BE2C (cell line): ENCODE results near the gene GCDH.

ENCODE experiments used
- DNase-seq: peaks from one replicate; pipeline ENCODE4 v3.0.0-alpha.2; 2020
- H3K27me3 ChIP-seq: fragments of 250-450 bp; sonication (Bioruptor Pico); 2 replicates; pipeline ENCODE4 v1.5.1; 2020; ENCODE audit warnings: mild to moderate bottlenecking
- H3K36me3 ChIP-seq: fragments of 250-450 bp; sonication (Bioruptor Pico); 2 replicates; pipeline ENCODE4 v1.5.1; 2020; ENCODE audit warnings: mild to moderate bottlenecking
- H3K4me1 ChIP-seq: fragments of 250-450 bp; sonication (Bioruptor Pico); 2 replicates; pipeline ENCODE4 v1.5.1; 2020
- H3K4me3 ChIP-seq: 2 replicates; pipeline ENCODE4 v1.5.1; 2011; ENCODE audit warnings: low read depth, low read length
- H3K9me3 ChIP-seq: fragments of 250-450 bp; sonication (Bioruptor Pico); 2 replicates; pipeline ENCODE4 v1.5.1; 2020
- TF ChIP-seq, protein P1 (sequence below): IDR thresholded peaks from 2 replicates; pipeline ENCODE4 v1.5.1; 2012; ENCODE audit warnings: mild to moderate bottlenecking, low read depth, low read length

The GCDH gene

GRCh38 chr19:12856653-12857052, 34.3 kb upstream of the GCDH start:
- no peak for DNase-seq
- Histone ChIP-seq H3K9me3 (no peaks in the 10 kb centered on the region), H3K36me3 (peaks cover 29% of the 10 kb centered on the region), H3K4me3 (no peak overlapping the region), H3K27me3 (no peaks in the 10 kb centered on the region), H3K4me1 (no peaks in the 10 kb centered on the region)
- TF ChIP-seq, protein P1, sequence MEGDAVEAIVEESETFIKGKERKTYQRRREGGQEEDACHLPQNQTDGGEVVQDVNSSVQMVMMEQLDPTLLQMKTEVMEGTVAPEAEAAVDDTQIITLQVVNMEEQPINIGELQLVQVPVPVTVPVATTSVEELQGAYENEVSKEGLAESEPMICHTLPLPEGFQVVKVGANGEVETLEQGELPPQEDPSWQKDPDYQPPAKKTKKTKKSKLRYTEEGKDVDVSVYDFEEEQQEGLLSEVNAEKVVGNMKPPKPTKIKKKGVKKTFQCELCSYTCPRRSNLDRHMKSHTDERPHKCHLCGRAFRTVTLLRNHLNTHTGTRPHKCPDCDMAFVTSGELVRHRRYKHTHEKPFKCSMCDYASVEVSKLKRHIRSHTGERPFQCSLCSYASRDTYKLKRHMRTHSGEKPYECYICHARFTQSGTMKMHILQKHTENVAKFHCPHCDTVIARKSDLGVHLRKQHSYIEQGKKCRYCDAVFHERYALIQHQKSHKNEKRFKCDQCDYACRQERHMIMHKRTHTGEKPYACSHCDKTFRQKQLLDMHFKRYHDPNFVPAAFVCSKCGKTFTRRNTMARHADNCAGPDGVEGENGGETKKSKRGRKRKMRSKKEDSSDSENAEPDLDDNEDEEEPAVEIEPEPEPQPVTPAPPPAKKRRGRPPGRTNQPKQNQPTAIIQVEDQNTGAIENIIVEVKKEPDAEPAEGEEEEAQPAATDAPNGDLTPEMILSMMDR = no peak

GRCh38 chr19:12858041-12858928, 32.7 kb upstream of the GCDH start:
- Histone ChIP-seq H3K4me1 (no peaks in the 10 kb centered on the region), H3K27me3 (no peaks in the 10 kb centered on the region), H3K9me3 (no peaks in the 10 kb centered on the region), H3K4me3 (no peak overlapping the region), H3K36me3 (peaks cover 19% of the 10 kb centered on the region)
- TF ChIP-seq, protein P1 = no peak
- no peak for DNase-seq

GRCh38 chr19:12859546-12859945, 31.4 kb upstream of the GCDH start:
- Histone ChIP-seq H3K4me1 (no peaks in the 10 kb centered on the region), H3K27me3 (no peaks in the 10 kb centered on the region), H3K4me3 (no peak overlapping the region), H3K9me3 (no peaks in the 10 kb centered on the region), H3K36me3 (peaks cover 12% of the 10 kb centered on the region)
- no peak for DNase-seq
- TF ChIP-seq, protein P1 = no peak

DNA sequence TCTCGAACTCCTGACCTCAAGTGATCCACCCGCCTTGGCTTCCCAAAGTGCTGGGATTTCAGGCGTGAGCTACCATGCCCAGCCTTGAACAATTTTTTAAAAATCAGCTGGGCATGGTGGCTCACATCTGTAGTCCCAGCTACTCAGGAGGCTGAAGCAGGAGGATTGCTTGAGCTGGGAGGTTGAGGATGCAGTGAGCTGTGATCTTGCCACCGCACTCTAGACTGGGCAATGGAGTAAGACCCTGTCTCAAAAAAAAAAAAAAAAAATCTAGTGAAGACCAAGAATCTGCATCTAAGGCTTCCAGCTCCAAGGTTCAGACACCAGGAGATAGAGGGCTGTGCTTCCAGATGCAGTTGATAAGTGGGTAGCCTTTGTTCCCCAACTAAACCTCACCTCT, 26.8 kb upstream of the GCDH start:
- H3K9me3 ChIP-seq = no peaks in the 10 kb centered on the region
- no peak for DNase-seq
- no peaks in the 10 kb centered on the region for H3K27me3 ChIP-seq
- H3K36me3 ChIP-seq = peaks cover 19% of the 10 kb centered on the region
- TF ChIP-seq, protein P1 = no peak
- no peak overlapping the region for H3K4me3 ChIP-seq
- H3K4me1 ChIP-seq = no peaks in the 10 kb centered on the region

DNA sequence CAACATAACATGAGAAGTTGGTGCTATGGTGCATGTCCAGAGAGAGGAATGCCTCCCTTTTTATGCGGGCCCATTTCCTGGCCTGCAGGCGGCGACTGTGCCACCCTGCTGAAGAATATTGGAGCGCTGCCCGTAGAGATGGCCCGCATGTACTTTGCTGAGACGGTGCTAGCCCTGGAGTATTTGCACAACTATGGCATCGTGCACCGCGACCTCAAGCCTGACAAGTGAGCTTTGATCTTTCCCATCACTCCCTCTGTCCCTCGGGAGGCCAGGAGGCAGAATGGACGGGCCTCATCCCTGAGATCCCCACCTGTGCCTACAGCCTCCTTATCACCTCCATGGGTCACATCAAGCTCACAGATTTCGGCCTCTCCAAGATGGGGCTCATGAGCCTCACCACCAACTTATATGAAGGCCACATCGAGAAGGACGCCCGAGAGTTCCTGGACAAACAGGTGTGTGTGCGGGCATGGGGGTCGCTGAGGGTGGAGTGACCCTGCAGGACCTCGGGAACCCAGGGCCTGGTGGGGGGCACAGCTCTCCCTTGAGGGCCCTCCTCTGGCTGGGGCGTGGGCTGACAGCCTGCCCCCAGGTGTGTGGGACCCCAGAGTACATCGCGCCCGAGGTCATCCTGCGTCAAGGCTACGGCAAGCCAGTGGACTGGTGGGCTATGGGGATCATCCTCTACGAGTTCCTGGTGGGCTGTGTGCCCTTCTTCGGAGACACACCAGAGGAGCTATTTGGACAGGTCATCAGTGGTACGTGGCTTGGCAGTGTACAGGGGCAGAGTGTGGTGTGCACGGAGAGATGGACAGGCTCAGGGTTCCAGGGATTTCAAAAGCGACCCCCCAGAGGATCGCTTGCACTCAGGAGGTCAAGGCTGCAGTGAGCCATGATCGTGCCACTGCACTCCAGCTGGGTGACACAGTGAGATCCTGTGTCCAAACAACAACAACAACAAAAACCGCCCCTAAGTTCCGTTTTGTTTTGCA, 25.9 kb upstream of the GCDH start:
- Histone ChIP-seq H3K9me3 (no peaks in the 10 kb centered on the region), H3K4me3 (no peak overlapping the region), H3K36me3 (peaks cover 25% of the 10 kb centered on the region), H3K4me1 (no peaks in the 10 kb centered on the region), H3K27me3 (no peaks in the 10 kb centered on the region)
- TF ChIP-seq, protein P1 = no peak
- DNase-seq = no peak
